ENCODE measurements around the gene GEMIN8.

GEMIN8 gene

GRCh38 chrX:14015294-14015693 lies 14.4 kb downstream of the GEMIN8 start:
- no peak for DNase-seq

- DNase-seq = no peak
Measured at GRCh38 chrX:14014526-14014925, 15.2 kb downstream of the GEMIN8 start.

DNA sequence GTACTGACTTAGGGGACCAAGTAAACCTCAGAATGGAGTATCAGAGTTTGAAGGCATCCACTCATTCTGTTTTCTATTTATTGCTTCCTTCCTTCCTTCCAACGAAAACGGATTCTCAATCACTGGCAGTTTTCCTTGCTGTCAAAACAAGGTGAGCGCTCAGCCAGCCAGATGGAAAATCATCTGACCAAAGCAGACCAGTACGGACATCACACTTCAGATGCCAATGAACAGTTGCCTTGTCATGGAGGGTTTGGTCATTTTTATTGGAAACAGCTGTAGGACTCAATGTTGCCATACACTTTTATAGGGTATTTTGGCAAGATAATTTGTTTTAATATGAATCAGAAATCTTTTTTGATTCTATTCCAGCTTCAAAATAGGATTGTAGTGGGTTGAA lies 16.6 kb downstream of the GEMIN8 start:
- no peak for DNase-seq

GRCh38 chrX:14010566-14010965 lies 19.1 kb downstream of the GEMIN8 start:
- no peak for DNase-seq

GRCh38 chrX:14006540-14006939 lies 23.2 kb downstream of the GEMIN8 start:
- no peak for DNase-seq

DNA sequence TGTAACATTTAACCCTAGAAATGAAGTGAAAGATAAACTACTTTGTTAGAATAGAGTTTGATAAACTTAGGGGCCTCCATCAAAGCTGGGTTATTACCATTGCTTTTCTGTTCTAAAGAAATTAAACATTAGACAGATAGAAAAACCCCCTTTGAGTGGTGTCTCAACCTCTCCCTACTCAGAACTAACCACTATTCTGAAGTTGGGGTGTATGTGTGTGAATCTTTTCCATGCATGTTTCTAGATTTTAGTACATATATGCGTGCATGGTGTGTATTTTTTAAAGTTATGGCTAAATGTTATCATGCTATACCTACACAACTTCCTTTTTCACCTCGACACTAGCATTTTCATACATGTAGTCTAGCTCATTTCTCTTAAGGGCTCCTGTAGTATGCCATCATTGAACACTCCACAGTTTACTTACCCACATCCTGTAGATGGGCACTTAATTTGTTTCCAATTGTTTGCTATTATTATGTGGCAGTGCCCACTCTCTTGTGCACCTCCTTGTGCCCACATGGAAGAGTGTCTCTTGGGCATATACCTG lies 25.7 kb downstream of the GEMIN8 start:
- no peak for DNase-seq

- no peak for DNase-seq
Measured at GRCh38 chrX:14003028-14003427, 26.7 kb downstream of the GEMIN8 start.

- no peak for DNase-seq
Measured at GRCh38 chrX:13996650-13997049, 33.0 kb downstream of the GEMIN8 start.

- no peak for DNase-seq
Measured at GRCh38 chrX:13994536-13995080, 35.1 kb downstream of the GEMIN8 start.

DNA sequence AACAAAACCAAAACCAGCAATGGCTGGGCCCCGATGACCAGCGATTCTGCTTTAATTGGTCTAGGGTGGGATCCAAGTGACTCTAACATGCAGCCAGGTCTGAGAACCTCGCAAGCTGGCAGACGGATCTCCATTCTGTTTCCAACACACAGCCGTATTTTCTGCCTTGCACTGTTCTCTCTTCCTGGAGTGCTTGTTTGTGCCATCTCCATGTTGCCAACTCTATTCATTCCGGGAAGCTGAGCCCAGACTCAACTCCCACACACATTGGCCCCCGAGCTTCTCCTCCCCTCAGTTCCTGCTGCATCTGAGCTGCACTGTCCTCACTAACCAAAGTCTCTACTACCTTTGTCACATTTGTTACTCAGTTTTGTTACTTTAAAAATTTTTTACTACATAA lies 35.6 kb downstream of the GEMIN8 start:
- DNase-seq = no peak

- no peak for DNase-seq
Measured at GRCh38 chrX:13990126-13990800, 39.4 kb downstream of the GEMIN8 start.

DNA sequence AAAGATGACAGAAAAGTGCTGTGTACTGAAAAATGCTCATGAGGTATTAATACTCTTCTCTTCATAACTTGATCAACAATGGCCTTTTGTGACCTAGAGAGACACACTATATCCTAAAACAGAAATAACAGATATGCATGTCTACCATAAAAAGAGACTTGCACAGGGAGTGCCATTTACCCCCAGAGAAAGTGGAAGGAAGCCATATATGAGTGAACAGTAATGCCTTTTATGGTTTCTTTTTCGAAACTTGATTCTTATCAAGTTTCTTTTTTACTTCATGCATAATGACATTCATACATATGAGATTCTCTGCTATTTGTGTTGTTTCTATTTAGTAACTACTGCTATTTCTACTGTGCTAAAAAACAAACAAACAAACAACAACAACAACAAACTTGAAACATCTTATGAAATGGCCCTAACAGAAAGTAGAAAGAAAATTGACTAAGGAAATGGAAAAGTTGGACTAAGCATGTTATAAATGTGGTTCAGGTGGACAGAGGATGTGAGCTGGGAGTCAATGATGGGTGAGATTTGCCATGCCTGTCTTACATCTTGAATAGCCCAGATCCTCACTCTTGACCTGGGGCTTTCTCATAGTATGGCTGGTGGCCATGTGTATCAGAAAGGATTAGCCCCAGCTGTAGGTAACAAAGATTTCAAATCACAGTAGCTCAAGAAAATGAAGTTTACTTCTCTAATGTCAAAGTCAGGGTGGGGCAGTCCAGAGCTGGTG lies 43.8 kb downstream of the GEMIN8 start:
- no peak for DNase-seq

GRCh38 chrX:13983734-13984133 lies 46.0 kb downstream of the GEMIN8 start:
- no peak for DNase-seq

GRCh38 chrX:13968198-13968597 lies 61.5 kb downstream of the GEMIN8 start:
- DNase-seq = no peak

- no peak for DNase-seq
Measured at GRCh38 chrX:13967636-13968035, 62.1 kb downstream of the GEMIN8 start.

GRCh38 chrX:13966793-13967125 lies 62.9 kb downstream of the GEMIN8 start:
- DNase-seq = no peak

GRCh38 chrX:13966071-13966792 lies 63.5 kb downstream of the GEMIN8 start:
- no peak for DNase-seq

DNA sequence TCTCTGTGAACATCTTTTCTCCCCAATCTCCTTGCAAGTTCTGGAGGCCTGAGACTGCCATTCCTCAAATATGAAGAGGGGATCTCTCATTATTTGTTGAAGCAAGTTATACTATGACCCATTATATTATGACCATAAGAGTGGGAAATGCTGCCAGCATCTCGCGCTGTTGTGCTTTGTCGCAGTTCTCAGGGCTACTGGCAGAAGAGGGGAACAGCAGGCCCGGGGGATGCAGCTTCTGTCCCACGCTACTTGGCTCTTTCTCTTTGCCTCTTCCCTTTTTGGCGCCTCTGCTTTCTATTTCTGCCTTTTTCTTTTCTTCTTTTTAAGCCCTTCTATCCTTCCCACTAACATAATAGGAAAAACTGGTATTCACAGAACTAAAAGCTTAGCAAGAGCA lies 64.2 kb downstream of the GEMIN8 start:
- no peak for DNase-seq

- no peak for DNase-seq
Measured at GRCh38 chrX:13956998-13957397, 72.7 kb downstream of the GEMIN8 start.

Measured in femur (tissue), 1 donor.